Fibroblast of villous mesenchyme (primary cell): ENCODE data around the gene TCF12. TPM values are rescaled to one million over a fixed set of nuclear protein-coding genes. Genes with fewer than 3 reads are reported as not detected.

Experiments used
- DNase-seq: peaks from one replicate; pipeline ENCODE4 v3.0.0-alpha.2; 2010; ENCODE audit warnings: low read depth
- H3K4me3 ChIP-seq: 2 replicates; pipeline ENCODE4 v1.5.1; 2011; ENCODE audit warnings: low read depth, mild to moderate bottlenecking, low read length
- total RNA-seq: library from RNA; depleted of rRNA; stranded (reverse); fragments of >200 nt; gene quantifications from 2 replicates; pipeline ENCODE4 v1.2.3, GENCODE V29; 2012
- TF ChIP-seq, protein P1 (sequence below): IDR thresholded peaks from 2 replicates; pipeline ENCODE4 v1.5.1; 2012; ENCODE audit warnings: low read depth, mild to moderate bottlenecking, low read length; ENCODE audit not compliant: insufficient read depth

The TCF12 gene
- total RNA-seq, 1 donor: 110 TPM

- H3K4me3 ChIP-seq: no peak overlapping the region
- no peak for DNase-seq
- TF ChIP-seq, protein P1, sequence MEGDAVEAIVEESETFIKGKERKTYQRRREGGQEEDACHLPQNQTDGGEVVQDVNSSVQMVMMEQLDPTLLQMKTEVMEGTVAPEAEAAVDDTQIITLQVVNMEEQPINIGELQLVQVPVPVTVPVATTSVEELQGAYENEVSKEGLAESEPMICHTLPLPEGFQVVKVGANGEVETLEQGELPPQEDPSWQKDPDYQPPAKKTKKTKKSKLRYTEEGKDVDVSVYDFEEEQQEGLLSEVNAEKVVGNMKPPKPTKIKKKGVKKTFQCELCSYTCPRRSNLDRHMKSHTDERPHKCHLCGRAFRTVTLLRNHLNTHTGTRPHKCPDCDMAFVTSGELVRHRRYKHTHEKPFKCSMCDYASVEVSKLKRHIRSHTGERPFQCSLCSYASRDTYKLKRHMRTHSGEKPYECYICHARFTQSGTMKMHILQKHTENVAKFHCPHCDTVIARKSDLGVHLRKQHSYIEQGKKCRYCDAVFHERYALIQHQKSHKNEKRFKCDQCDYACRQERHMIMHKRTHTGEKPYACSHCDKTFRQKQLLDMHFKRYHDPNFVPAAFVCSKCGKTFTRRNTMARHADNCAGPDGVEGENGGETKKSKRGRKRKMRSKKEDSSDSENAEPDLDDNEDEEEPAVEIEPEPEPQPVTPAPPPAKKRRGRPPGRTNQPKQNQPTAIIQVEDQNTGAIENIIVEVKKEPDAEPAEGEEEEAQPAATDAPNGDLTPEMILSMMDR: no peak
These were observed 212.5 kb downstream of the TCF12 start for GRCh38 chr15:57130956-57131355.

- H3K4me3 ChIP-seq: no peak overlapping the region
- DNase-seq: no peak
- TF ChIP-seq, protein P1: no peak
These were observed 214.9 kb downstream of the TCF12 start for GRCh38 chr15:57133127-57133968.

GRCh38 chr15:57134071-57134605 is 215.7 kb downstream of the TCF12 start:
- TF ChIP-seq, protein P1: no peak
- no peak for DNase-seq
- H3K4me3 ChIP-seq: no peak overlapping the region

- DNase-seq: no peak
- TF ChIP-seq, protein P1: no peak
- H3K4me3 ChIP-seq: no peak overlapping the region
These were observed 216.4 kb downstream of the TCF12 start for GRCh38 chr15:57134851-57135250.

DNA sequence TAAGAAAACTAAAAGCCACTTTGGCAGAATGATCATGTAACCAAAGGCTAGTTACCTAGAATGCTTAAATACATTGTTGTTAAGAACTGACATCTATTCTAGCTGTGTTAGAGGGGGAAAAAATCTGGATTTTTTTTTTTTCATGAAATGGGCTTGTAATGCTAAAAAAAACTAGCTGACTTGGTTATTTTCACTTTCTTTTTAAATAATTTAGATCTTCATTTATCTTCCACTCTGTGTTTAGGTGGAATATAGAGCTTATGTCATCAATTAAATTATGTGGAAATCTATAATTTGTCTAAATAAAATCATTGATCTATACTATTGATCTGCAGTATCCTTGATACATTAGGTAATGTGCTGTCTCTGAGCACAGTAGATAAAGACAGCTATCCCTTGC is 217.4 kb downstream of the TCF12 start:
- H3K4me3 ChIP-seq: no peak overlapping the region
- no peak for DNase-seq
- TF ChIP-seq, protein P1: no peak

- peak; percentile 89 for DNase-seq
- H3K4me3 ChIP-seq: no peak overlapping the region
- TF ChIP-seq, protein P1: peak; percentile 88
These were observed 219.9 kb downstream of the TCF12 start for GRCh38 chr15:57138349-57138788.
